Gastrocnemius medialis (tissue), 4 donors: ENCODE data around the gene PIKFYVE.

Experiments used
- CTCF ChIP-seq, 5 experiments: fragments of 450-650 bp in 3 of 5; fragments of 200-600 bp in 2 of 5; sonication (generic) in 2 of 5; IDR thresholded peaks in 4 of 5; conservative IDR thresholded peaks in 1 of 5; 1 replicate in 4 of 5; 2 replicates in 1 of 5; pipeline ENCODE4 v1.5.1; 2016 to 2019; ENCODE audit warnings: antibody characterized with exemption in 5 of 5, mild to moderate bottlenecking in 3 of 5, moderate library complexity in 3 of 5
- POLR2A ChIP-seq, 2 donors: fragments of 450-650 bp; IDR thresholded peaks; one replicate each; pipeline ENCODE4 v1.6.1; 2017; ENCODE audit warnings: antibody characterized with exemption in 2 of 2, mild to moderate bottlenecking in 2 of 2, moderate library complexity in 2 of 2

GRCh38 chr2:208285853-208286252 lies 19.8 kb downstream of the PIKFYVE start:
- TF ChIP-seq CTCF (IDR thresholded peaks at IDR 0.05 in 4 of 5, conservative IDR thresholded peaks at IDR 0.05 in 1 of 5): no peak
- TF ChIP-seq POLR2A (IDR thresholded peaks at IDR 0.05): no peak
